ENCODE data around the gene JCHAIN.

JCHAIN gene

DNA sequence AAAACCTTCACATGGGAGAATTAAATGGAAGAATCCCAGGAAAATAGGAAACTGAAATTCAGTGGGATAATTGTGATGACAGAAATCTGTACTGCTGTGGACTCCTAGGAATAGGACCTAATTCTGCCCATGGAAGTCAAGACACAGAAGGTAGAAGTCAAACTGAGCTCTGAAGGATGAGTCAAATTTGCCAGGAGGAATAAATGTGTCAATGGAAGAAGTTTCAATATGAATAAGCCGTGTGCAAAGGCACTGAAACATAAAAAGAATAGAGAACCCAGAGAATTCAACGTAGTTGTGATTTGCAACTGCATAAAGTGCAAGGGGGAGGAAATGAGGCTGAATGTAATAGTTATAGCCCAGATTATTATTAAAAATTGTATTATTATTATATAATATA, 26.1 kb downstream of the JCHAIN start:
- no peak overlapping the region for H3K9ac ChIP-seq (ENCODE audit: low read depth, low read length, poor library complexity)
- H3K23ac ChIP-seq (ENCODE audit: low read depth, low read length, poor library complexity): no peak overlapping the region
- H3K79me1 ChIP-seq (ENCODE audit: low read depth, low read length): no peaks in the 10 kb centered on the region
- no peak overlapping the region for H4K8ac ChIP-seq (ENCODE audit: low read depth, low read length)
- no peak overlapping the region for H2AFZ ChIP-seq (ENCODE audit: low read length)
- no CpG with 5 or more reads among the region's 2 CpGs for WGBS, 2 donors (ENCODE audit: extremely low coverage in 2 of 2, insufficient read length in 2 of 2, insufficient replicate concordance in 1 of 2)
- H2AK5ac ChIP-seq (ENCODE audit: low read depth, low read length): no peak overlapping the region
- no peak overlapping the region for H4K91ac ChIP-seq (ENCODE audit: low read depth, low read length, poor library complexity)
- H3K14ac ChIP-seq (ENCODE audit: low read length): no peak overlapping the region
- H3K4me2 ChIP-seq (ENCODE audit: insufficient read depth, low read length, poor library complexity, severe bottlenecking): no peak overlapping the region
- H2BK12ac ChIP-seq (ENCODE audit: low read length): no peak overlapping the region
- no peaks in the 10 kb centered on the region for H3K9me3 ChIP-seq (replicated peaks in 1 of 2; ENCODE audit: control insufficient read depth in 2 of 2, insufficient read depth in 1 of 2, low read depth in 1 of 2, low read length in 2 of 2)
- no peak overlapping the region for H2BK15ac ChIP-seq (ENCODE audit: low read length)
- no peaks in the 10 kb centered on the region for H3K36me3 ChIP-seq (replicated peaks in 1 of 2; ENCODE audit: control insufficient read depth in 2 of 2, insufficient read depth in 2 of 2, low read length in 2 of 2)
- no peak overlapping the region for H3K27ac ChIP-seq (replicated peaks; ENCODE audit: low read length)
- no peak for DNase-seq (ENCODE audit: low spot score)
- H3K4me1 ChIP-seq (ENCODE audit: control insufficient read depth in 2 of 2, insufficient read depth in 1 of 2, low read depth in 1 of 2, low read length in 2 of 2): no peaks in the 10 kb centered on the region
- H2BK120ac ChIP-seq (ENCODE audit: low read depth, low read length): no peak overlapping the region
- no peak overlapping the region for H2BK5ac ChIP-seq (ENCODE audit: low read length)
- no peaks in the 10 kb centered on the region for H3K27me3 ChIP-seq (ENCODE audit: control insufficient read depth in 3 of 3, insufficient read depth in 3 of 3, low read depth in 1 of 3, low read length in 3 of 3)
- no peak overlapping the region for H3K18ac ChIP-seq (ENCODE audit: low read length)
- H3K4me3 ChIP-seq (ENCODE audit: low read length in 2 of 2): no peak overlapping the region
- H3K4ac ChIP-seq (ENCODE audit: low read length): no peak overlapping the region

GRCh38 chr4:70637239-70637913, 28.9 kb downstream of the JCHAIN start:
- Histone ChIP-seq H3K9ac (ENCODE audit: low read depth, low read length, poor library complexity) (no peak overlapping the region), H2AK5ac (ENCODE audit: low read depth, low read length) (no peak overlapping the region), H3K27ac (replicated peaks; ENCODE audit: low read length) (no peak overlapping the region), H4K8ac (ENCODE audit: low read depth, low read length) (no peak overlapping the region), H2BK120ac (ENCODE audit: low read depth, low read length) (no peak overlapping the region), H3K36me3 (replicated peaks in 1 of 2; ENCODE audit: control insufficient read depth in 2 of 2, insufficient read depth in 2 of 2, low read length in 2 of 2) (no peaks in the 10 kb centered on the region), H4K91ac (ENCODE audit: low read depth, low read length, poor library complexity) (no peak overlapping the region), H3K27me3 (ENCODE audit: control insufficient read depth in 3 of 3, insufficient read depth in 3 of 3, low read depth in 1 of 3, low read length in 3 of 3) (no peaks in the 10 kb centered on the region), H3K4me1 (ENCODE audit: control insufficient read depth in 2 of 2, insufficient read depth in 1 of 2, low read depth in 1 of 2, low read length in 2 of 2) (no peaks in the 10 kb centered on the region), H2BK12ac (ENCODE audit: low read length) (no peak overlapping the region), H3K18ac (ENCODE audit: low read length) (no peak overlapping the region), H3K4me3 (ENCODE audit: low read length in 2 of 2) (no peak overlapping the region), H3K4me2 (ENCODE audit: insufficient read depth, low read length, poor library complexity, severe bottlenecking) (no peak overlapping the region), H3K79me1 (ENCODE audit: low read depth, low read length) (no peaks in the 10 kb centered on the region), H3K4ac (ENCODE audit: low read length) (no peak overlapping the region), H2BK5ac (ENCODE audit: low read length) (no peak overlapping the region), H3K14ac (ENCODE audit: low read length) (no peak overlapping the region), H2AFZ (ENCODE audit: low read length) (no peak overlapping the region), H3K23ac (ENCODE audit: low read depth, low read length, poor library complexity) (no peak overlapping the region), H3K9me3 (replicated peaks in 1 of 2; ENCODE audit: control insufficient read depth in 2 of 2, insufficient read depth in 1 of 2, low read depth in 1 of 2, low read length in 2 of 2) (no peaks in the 10 kb centered on the region), H2BK15ac (ENCODE audit: low read length) (no peak overlapping the region)
- no peak for DNase-seq (ENCODE audit: low spot score)
- WGBS, 2 donors (ENCODE audit: extremely low coverage in 2 of 2, insufficient read length in 2 of 2, insufficient replicate concordance in 1 of 2): no CpG with 5 or more reads among the region's 8 CpGs

GRCh38 chr4:70634482-70634881, 31.8 kb downstream of the JCHAIN start:
- H3K9ac ChIP-seq (ENCODE audit: low read depth, low read length, poor library complexity): no peak overlapping the region
- DNase-seq (ENCODE audit: low spot score): no peak
- H3K36me3 ChIP-seq (replicated peaks in 1 of 2; ENCODE audit: control insufficient read depth in 2 of 2, insufficient read depth in 2 of 2, low read length in 2 of 2): no peaks in the 10 kb centered on the region
- H2BK12ac ChIP-seq (ENCODE audit: low read length): no peak overlapping the region
- no peak overlapping the region for H3K4me3 ChIP-seq (ENCODE audit: low read length in 2 of 2)
- H2AFZ ChIP-seq (ENCODE audit: low read length): no peak overlapping the region
- H3K4me2 ChIP-seq (ENCODE audit: insufficient read depth, low read length, poor library complexity, severe bottlenecking): no peak overlapping the region
- no CpG with 5 or more reads among the region's 5 CpGs for WGBS, 2 donors (ENCODE audit: extremely low coverage in 2 of 2, insufficient read length in 2 of 2, insufficient replicate concordance in 1 of 2)
- H3K27ac ChIP-seq (replicated peaks; ENCODE audit: low read length): no peak overlapping the region
- H3K27me3 ChIP-seq (ENCODE audit: control insufficient read depth in 3 of 3, insufficient read depth in 3 of 3, low read depth in 1 of 3, low read length in 3 of 3): no peaks in the 10 kb centered on the region
- H3K18ac ChIP-seq (ENCODE audit: low read length): no peak overlapping the region
- no peak overlapping the region for H2AK5ac ChIP-seq (ENCODE audit: low read depth, low read length)
- no peak overlapping the region for H3K4ac ChIP-seq (ENCODE audit: low read length)
- H3K79me1 ChIP-seq (ENCODE audit: low read depth, low read length): no peaks in the 10 kb centered on the region
- H3K14ac ChIP-seq (ENCODE audit: low read length): no peak overlapping the region
- H2BK5ac ChIP-seq (ENCODE audit: low read length): no peak overlapping the region
- H4K8ac ChIP-seq (ENCODE audit: low read depth, low read length): no peak overlapping the region
- no peaks in the 10 kb centered on the region for H3K9me3 ChIP-seq (replicated peaks in 1 of 2; ENCODE audit: control insufficient read depth in 2 of 2, insufficient read depth in 1 of 2, low read depth in 1 of 2, low read length in 2 of 2)
- H2BK120ac ChIP-seq (ENCODE audit: low read depth, low read length): no peak overlapping the region
- no peak overlapping the region for H3K23ac ChIP-seq (ENCODE audit: low read depth, low read length, poor library complexity)
- H4K91ac ChIP-seq (ENCODE audit: low read depth, low read length, poor library complexity): no peak overlapping the region
- H3K4me1 ChIP-seq (ENCODE audit: control insufficient read depth in 2 of 2, insufficient read depth in 1 of 2, low read depth in 1 of 2, low read length in 2 of 2): no peaks in the 10 kb centered on the region
- no peak overlapping the region for H2BK15ac ChIP-seq (ENCODE audit: low read length)

DNA sequence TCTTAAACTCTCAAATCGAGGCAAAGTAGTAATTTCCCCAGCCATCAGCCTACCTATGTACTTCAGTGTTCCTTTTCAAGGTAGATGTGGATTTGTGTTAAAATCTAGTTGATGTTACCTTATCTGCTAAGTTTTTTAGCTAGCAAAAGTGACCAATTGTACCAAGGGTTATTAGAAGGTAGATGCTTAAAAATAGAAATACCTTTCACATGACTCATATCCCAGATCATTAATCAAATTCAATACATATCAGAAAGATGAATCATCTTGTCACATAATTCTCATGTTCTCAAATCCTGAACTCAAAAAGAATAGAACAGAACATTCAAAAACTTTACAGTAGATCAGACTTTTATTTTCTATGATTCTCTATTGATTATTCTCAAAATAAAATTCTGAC, 34.3 kb downstream of the JCHAIN start:
- Histone ChIP-seq H3K4me3 (ENCODE audit: low read length in 2 of 2) (no peak overlapping the region), H3K27ac (replicated peaks; ENCODE audit: low read length) (no peak overlapping the region)
- WGBS, 2 donors (ENCODE audit: extremely low coverage in 2 of 2, insufficient read length in 2 of 2, insufficient replicate concordance in 1 of 2): no CpG with 5 or more reads among the region's 1 CpG

More for the DNA sequence above, 34.3 kb downstream of the JCHAIN start:
- Histone ChIP-seq H2BK12ac (ENCODE audit: low read length) (no peak overlapping the region), H2BK15ac (ENCODE audit: low read length) (no peak overlapping the region), H3K9ac (ENCODE audit: low read depth, low read length, poor library complexity) (no peak overlapping the region), H4K91ac (ENCODE audit: low read depth, low read length, poor library complexity) (no peak overlapping the region), H2BK120ac (ENCODE audit: low read depth, low read length) (no peak overlapping the region), H3K18ac (ENCODE audit: low read length) (no peak overlapping the region), H2AK5ac (ENCODE audit: low read depth, low read length) (no peak overlapping the region), H3K27me3 (ENCODE audit: control insufficient read depth in 3 of 3, insufficient read depth in 3 of 3, low read depth in 1 of 3, low read length in 3 of 3) (no peaks in the 10 kb centered on the region), H3K4me1 (ENCODE audit: control insufficient read depth in 2 of 2, insufficient read depth in 1 of 2, low read depth in 1 of 2, low read length in 2 of 2) (no peaks in the 10 kb centered on the region), H3K14ac (ENCODE audit: low read length) (no peak overlapping the region), H3K79me1 (ENCODE audit: low read depth, low read length) (no peaks in the 10 kb centered on the region), H3K9me3 (replicated peaks in 1 of 2; ENCODE audit: control insufficient read depth in 2 of 2, insufficient read depth in 1 of 2, low read depth in 1 of 2, low read length in 2 of 2) (no peaks in the 10 kb centered on the region), H2AFZ (ENCODE audit: low read length) (no peak overlapping the region), H3K23ac (ENCODE audit: low read depth, low read length, poor library complexity) (no peak overlapping the region), H3K4ac (ENCODE audit: low read length) (no peak overlapping the region), H4K8ac (ENCODE audit: low read depth, low read length) (no peak overlapping the region), H3K4me2 (ENCODE audit: insufficient read depth, low read length, poor library complexity, severe bottlenecking) (no peak overlapping the region), H2BK5ac (ENCODE audit: low read length) (no peak overlapping the region), H3K36me3 (replicated peaks in 1 of 2; ENCODE audit: control insufficient read depth in 2 of 2, insufficient read depth in 2 of 2, low read length in 2 of 2) (no peaks in the 10 kb centered on the region)
- DNase-seq (ENCODE audit: low spot score): no peak

Measured in neuronal stem cell (in vitro differentiated cells).